A673 (cell line): Measurements from ENCODE around the gene MPO. TPM values are rescaled to one million over a fixed set of nuclear protein-coding genes. Genes with fewer than 3 reads are reported as not detected.

Experiments used
- BruUV-seq: library from RNA; stranded (reverse); fragments of 400-500 nt; replicated peaks from 2 replicates; lab custom pipeline; 2021; lab: Mats Ljungman, UMichigan
- CTCF ChIA-PET: fragments of 300-600 bp; sonication (Branson Sonifier 250); formaldehyde crosslinking; loops from one replicate; lab custom pipeline; 2022; ENCODE audit warnings: antibody characterized with exemption; lab: Charles Lee
- POLR2A ChIA-PET: fragments of 300-600 bp; sonication (Branson Sonifier 250); formaldehyde crosslinking; loops from one replicate; lab custom pipeline; 2022; ENCODE audit warnings: antibody characterized with exemption; ENCODE audit not compliant: low non-redundant PET; lab: Charles Lee
- DNase-seq: peaks from one replicate; pipeline ENCODE4 v3.0.0-alpha.2; 2015; ENCODE audit warnings: low spot score
- H3K27ac ChIP-seq: fragments of 200-600 bp; sonication (generic); 2 replicates; pipeline ENCODE4 v1.5.1; 2016; ENCODE audit warnings: mixed run types, low read depth, mild to moderate bottlenecking, mixed read lengths, antibody characterized with exemption, low read length; ENCODE audit not compliant: poor library complexity, severe bottlenecking
- H3K27me3 ChIP-seq: fragments of 200-600 bp; sonication (generic); replicated peaks from 2 replicates; pipeline ENCODE4 v1.6.1; 2017; ENCODE audit warnings: mixed run types, low read depth, mild to moderate bottlenecking, mixed read lengths, antibody characterized with exemption, low read length; ENCODE audit not compliant: insufficient read depth, poor library complexity
- H3K36me3 ChIP-seq: fragments of 200-600 bp; sonication (generic); 2 replicates; pipeline ENCODE4 v1.6.1; 2016; ENCODE audit warnings: mixed run types, mild to moderate bottlenecking, mixed read lengths, antibody characterized with exemption, low read length; ENCODE audit not compliant: insufficient read depth, poor library complexity, severe bottlenecking
- H3K4me1 ChIP-seq: fragments of 200-600 bp; sonication (generic); 2 replicates; pipeline ENCODE4 v1.6.1; 2017; ENCODE audit warnings: mixed run types, mild to moderate bottlenecking, mixed read lengths, antibody characterized with exemption, low read length; ENCODE audit not compliant: insufficient read depth, poor library complexity, severe bottlenecking
- H3K4me3 ChIP-seq: fragments of 200-600 bp; sonication (generic); 2 replicates; pipeline ENCODE4 v1.5.1; 2016; ENCODE audit warnings: low read depth, mixed run types, mild to moderate bottlenecking, mixed read lengths, low read length; ENCODE audit not compliant: poor library complexity, severe bottlenecking
- H3K9me3 ChIP-seq: fragments of 200-600 bp; sonication (generic); 2 replicates; pipeline ENCODE4 v1.6.1; 2016; ENCODE audit warnings: mixed run types, low read depth, mild to moderate bottlenecking, mixed read lengths, antibody characterized with exemption, low read length; ENCODE audit not compliant: poor library complexity, severe bottlenecking
- EZH2 ChIP-seq: fragments of 200-600 bp; sonication (generic); IDR thresholded peaks from 2 replicates; pipeline ENCODE4 v1.6.1; 2017; ENCODE audit warnings: borderline replicate concordance, low read depth, mild to moderate bottlenecking, mixed read lengths, antibody characterized with exemption, low read length; ENCODE audit not compliant: poor library complexity, severe bottlenecking
- intact Hi-C: fragments of 100-400 bp; cut with micrococcal nuclease; formaldehyde crosslinking; loops from one replicate; pipeline ENCODE4 v1.10.0; 2022; ENCODE audit not compliant: unreplicated experiment
- total RNA-seq: library from RNA; stranded (reverse); gene quantifications from 2 replicates; pipeline ENCODE4 v1.2.3, GENCODE V29; 2021
- TF ChIP-seq, protein P1 (sequence below): fragments of 300-800, 200-600 bp; sonication (generic); conservative IDR thresholded peaks from 2 replicates; pipeline ENCODE4 v1.5.1; 2017; ENCODE audit warnings: low read depth, mild to moderate bottlenecking, antibody characterized with exemption, low read length, moderate library complexity, mixed read lengths

Gene MPO
- total RNA-seq, 1 experiment from 2014 or later: not detected

DNA sequence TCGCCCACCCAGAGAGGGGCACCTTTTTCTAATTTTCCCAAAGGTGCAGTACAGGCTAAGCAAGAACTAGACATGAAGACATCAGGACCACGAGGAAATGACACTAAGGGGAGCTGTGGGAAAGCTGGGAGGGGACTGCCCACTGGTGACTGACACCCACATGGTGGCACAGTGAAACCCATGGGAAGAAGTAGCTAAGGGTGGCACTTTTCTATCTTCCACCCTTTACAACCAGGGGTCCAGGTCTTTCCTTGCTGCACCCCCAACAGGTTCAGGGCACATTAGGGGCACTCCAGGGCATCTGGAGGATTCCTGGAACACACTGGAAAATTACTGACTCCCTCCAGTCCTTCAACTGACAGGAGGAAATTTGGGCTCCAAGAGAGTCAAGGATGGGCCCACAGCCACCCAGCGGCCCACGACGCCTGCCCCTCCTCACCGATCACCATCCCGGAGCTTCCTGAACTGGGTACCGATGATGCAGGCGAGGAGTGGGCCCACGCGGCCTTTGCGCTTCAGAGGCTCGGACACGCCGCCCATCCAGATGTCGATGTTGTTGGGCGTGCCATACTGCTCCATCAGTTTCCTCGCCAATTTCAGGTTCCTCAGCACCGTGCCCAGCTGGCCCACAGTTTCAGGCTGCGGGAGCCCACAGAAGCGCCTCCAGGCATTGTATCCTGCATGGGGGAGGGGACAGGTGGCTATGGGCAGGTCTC, 9.4 kb downstream of the MPO start:
- CTCF ChIA-PET: no interaction called here
- BruUV-seq: no TSS peak
- no peaks in the 10 kb centered on the region for H3K9me3 ChIP-seq
- no peaks in the 10 kb centered on the region for H3K36me3 ChIP-seq
- no peak for DNase-seq
- POLR2A ChIA-PET: no interaction called here
- no peaks in the 10 kb centered on the region for H3K4me1 ChIP-seq
- no peaks in the 10 kb centered on the region for H3K27me3 ChIP-seq
- no peak overlapping the region for H3K27ac ChIP-seq
- no peak overlapping the region for H3K4me3 ChIP-seq
- intact Hi-C loops: no loop called here
- TF ChIP-seq, protein P1, sequence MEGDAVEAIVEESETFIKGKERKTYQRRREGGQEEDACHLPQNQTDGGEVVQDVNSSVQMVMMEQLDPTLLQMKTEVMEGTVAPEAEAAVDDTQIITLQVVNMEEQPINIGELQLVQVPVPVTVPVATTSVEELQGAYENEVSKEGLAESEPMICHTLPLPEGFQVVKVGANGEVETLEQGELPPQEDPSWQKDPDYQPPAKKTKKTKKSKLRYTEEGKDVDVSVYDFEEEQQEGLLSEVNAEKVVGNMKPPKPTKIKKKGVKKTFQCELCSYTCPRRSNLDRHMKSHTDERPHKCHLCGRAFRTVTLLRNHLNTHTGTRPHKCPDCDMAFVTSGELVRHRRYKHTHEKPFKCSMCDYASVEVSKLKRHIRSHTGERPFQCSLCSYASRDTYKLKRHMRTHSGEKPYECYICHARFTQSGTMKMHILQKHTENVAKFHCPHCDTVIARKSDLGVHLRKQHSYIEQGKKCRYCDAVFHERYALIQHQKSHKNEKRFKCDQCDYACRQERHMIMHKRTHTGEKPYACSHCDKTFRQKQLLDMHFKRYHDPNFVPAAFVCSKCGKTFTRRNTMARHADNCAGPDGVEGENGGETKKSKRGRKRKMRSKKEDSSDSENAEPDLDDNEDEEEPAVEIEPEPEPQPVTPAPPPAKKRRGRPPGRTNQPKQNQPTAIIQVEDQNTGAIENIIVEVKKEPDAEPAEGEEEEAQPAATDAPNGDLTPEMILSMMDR: no peak
- TF ChIP-seq EZH2: no peak

- TF ChIP-seq, protein P1: no peak
- no peak for TF ChIP-seq EZH2
- Histone ChIP-seq H3K27ac (no peak overlapping the region), H3K4me1 (no peaks in the 10 kb centered on the region), H3K9me3 (no peaks in the 10 kb centered on the region), H3K27me3 (no peaks in the 10 kb centered on the region), H3K36me3 (no peaks in the 10 kb centered on the region), H3K4me3 (no peak overlapping the region)
- no TSS peak for BruUV-seq
- ChIA-PET CTCF (no interaction called here), POLR2A (no interaction called here)
- intact Hi-C loops: no loop called here
- DNase-seq: no peak
Measured at GRCh38 chr17:58270476-58271215, 10.1 kb downstream of the MPO start.

DNA sequence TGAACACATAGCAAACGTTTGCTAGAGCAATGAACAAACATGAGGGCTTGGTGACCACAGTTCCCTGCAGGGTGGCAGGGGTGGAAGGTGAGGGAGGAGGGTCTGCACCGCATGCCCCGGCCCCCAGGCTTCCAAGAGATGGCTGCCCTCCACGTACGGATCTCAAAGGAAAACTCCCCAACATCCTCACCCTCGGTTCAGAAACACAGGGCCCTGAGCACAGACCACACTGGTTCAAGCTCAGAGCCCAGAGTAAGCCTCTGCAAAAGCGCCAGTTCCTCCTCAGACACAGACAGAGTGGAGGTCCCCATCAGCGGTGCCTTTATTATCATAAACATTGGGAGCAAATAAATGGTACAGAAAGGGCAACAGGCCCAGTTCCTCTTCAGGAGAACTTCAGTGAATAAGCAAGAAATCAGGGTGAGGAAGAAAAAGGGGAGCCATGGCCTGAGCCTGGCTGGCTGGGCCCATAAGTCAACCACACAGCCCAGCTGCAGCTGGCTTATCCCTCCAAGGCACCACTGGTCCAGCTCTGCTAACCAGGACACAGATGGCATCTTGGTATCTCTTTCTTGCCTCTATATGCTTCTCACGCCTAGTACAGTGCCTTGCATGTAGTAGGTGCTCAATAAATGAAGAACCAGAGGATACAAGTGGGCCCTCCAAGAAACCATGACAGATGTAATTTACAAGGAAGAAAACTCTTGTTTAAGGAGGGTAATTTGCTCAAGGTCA, 11.0 kb downstream of the MPO start:
- H3K27ac ChIP-seq: no peak overlapping the region
- no peak overlapping the region for H3K4me3 ChIP-seq
- H3K9me3 ChIP-seq: no peaks in the 10 kb centered on the region
- no peaks in the 10 kb centered on the region for H3K36me3 ChIP-seq
- CTCF ChIA-PET: interaction anchor here (0.6 kb wide), 1 partner anchor 40 kb away, joined by 3 read pairs; no protein-coding TSS in a partner anchor
- no peaks in the 10 kb centered on the region for H3K4me1 ChIP-seq
- intact Hi-C loops: no loop called here
- TF ChIP-seq, protein P1: no peak
- no peak for TF ChIP-seq EZH2
- DNase-seq: no peak
- H3K27me3 ChIP-seq: peaks cover 7% of the 10 kb centered on the region
- no TSS peak for BruUV-seq
- POLR2A ChIA-PET: no interaction called here
